Adrenal gland (tissue), 12 donors: Measurements from ENCODE around the gene ARAF. TPM values are rescaled to one million over a fixed set of nuclear protein-coding genes. Genes with fewer than 3 reads are reported as not detected.

Experiments used
- DNase-seq, 7 donors: peaks; one replicate each; pipeline ENCODE4 v3.0.0-alpha.2; 2019 to 2020
- H3K27ac ChIP-seq, 5 donors: fragments of 200-600 bp; sonication (generic) in 4 of 5; 1 replicate in 3 of 5; 2 replicates in 2 of 5; pipeline versions ENCODE4 v1.5.1 to v1.8.0; 2016 to 2020; ENCODE audit warnings: mild to moderate bottlenecking in 1 of 5
- H3K27me3 ChIP-seq: fragments of 200-600 bp; 2 replicates; pipeline ENCODE4 v1.8.0; 2021
- H3K36me3 ChIP-seq, 2 donors: fragments of 200-600 bp; replicated peaks in 1 of 2; 1 replicate in 1 of 2; 2 replicates in 1 of 2; pipeline versions ENCODE4 v1.5.1 to v1.8.0; 2018 to 2022
- H3K4me1 ChIP-seq, 2 donors: fragments of 200-600 bp; replicated peaks in 1 of 2; 1 replicate in 1 of 2; 2 replicates in 1 of 2; pipeline versions ENCODE4 v1.5.1 to v1.8.0; 2018 to 2021
- H3K4me3 ChIP-seq, 4 donors: fragments of 200-600 bp; sonication (generic) in 3 of 4; one replicate each; pipeline ENCODE4 v1.5.1; 2016 to 2018
- H3K9me3 ChIP-seq, 3 donors: fragments of 200-600 bp; sonication (generic) in 1 of 3; replicated peaks in 1 of 3; 1 replicate in 2 of 3; 2 replicates in 1 of 3; pipeline versions ENCODE4 v1.5.1 to v1.8.0; 2016 to 2021
- POLR2A ChIP-seq, 2 donors: fragments of 450-650 bp; IDR thresholded peaks; one replicate each; pipeline ENCODE4 v1.6.1; 2017; ENCODE audit warnings: antibody characterized with exemption in 2 of 2, mild to moderate bottlenecking in 2 of 2, moderate library complexity in 1 of 2
- WGBS, 4 donors: extraction: QIAGEN DNeasy Blood & Tissue Kit in 2 of 4; methylation state at CpG; one replicate each; pipeline versions ENCODE4 v1.1.5 to v1.1.7; 2013 to 2017; 5-methylcytosine and 5-hydroxymethylcytosine counted together
- intact Hi-C, 2 donors: fragments of 100-400 bp; cut with DNase I; formaldehyde crosslinking; loops; one replicate each; pipeline versions ENCODE4 v1.14.1 to v1.15.0; 2022 to 2023
- polyA plus RNA-seq, 3 donors: library from polyadenylated mRNA; stranded (reverse); fragments of 200-250 nt in 2 of 3; fragments of 350-450 nt in 1 of 3; fragmentation: Illumina TruSeq in 1 of 3; extraction: RNeasy Lipid Tissue Mini Kit (QIAGEN cat#74804) in 1 of 3; gene quantifications; one replicate each; pipeline ENCODE4 v1.2.3, GENCODE V29; 2013 to 2014
- total RNA-seq, 9 donors: library from RNA; depleted of rRNA in 4 of 9; stranded (reverse); fragments of >200 nt in 4 of 9; fragments of 120-200 nt in 1 of 9; fragmentation: NEBNext Ultra II Directional in 1 of 9; extraction: Animal tissue kit (Norgen Biotek cat#: 25700) in 1 of 9; gene quantifications; one replicate each; pipeline versions ENCODE4 v1.1.0 to v1.2.4, GENCODE V29; 2013 to 2023
- TF ChIP-seq, protein P1 (sequence below), 6 experiments: fragments of 450-650 bp in 4 of 6; fragments of 200-600 bp in 2 of 6; sonication (generic) in 1 of 6; IDR thresholded peaks; 1 replicate in 5 of 6; 2 replicates in 1 of 6; pipeline versions ENCODE4 v1.5.1 to v1.8.0; 2016 to 2021; ENCODE audit warnings: antibody characterized with exemption in 6 of 6, mild to moderate bottlenecking in 2 of 6, moderate library complexity in 1 of 6
- donor health status: healthy with polysubstance abuse.
- donor health status: Bipolar disorder and iron deficiency.
- donor health status: DM: yes; HTN: yes; CAD: no.
- donor health status: DM: no; HTN: no; CAD: no.
- donor health status: DM: no; HTN: no; CAD: no.
- donor health status: DM: yes; HTN: yes; CAD: no.

Gene ARAF
- total and polyA plus RNA-seq, 12 donors: 31.2 to 113 (median 64.2) TPM

DNA sequence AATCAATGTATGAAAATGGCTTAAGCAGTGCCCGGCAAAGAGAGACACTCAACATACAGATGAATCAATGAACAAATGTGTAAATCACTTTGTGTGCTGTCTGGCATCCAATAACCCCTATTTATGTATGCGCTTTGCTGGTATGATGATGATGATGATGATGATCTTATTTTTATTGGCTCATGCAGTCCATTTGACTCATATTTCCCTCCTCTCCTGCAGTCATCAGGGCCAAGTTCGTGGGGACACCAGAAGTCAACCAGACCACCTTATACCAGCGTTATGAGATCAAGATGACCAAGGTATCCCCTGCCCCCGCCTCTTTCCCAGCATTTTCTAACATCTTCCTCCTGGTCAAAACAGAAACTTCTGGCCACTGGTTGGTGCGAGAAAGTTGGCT lies 23.7 kb downstream of the ARAF start:
- no peaks in the 10 kb centered on the region for H3K9me3 ChIP-seq
- intact Hi-C loops: no loop called here
- peak in 1 of 7 donors; percentile 6 for DNase-seq
- TF ChIP-seq, protein P1, sequence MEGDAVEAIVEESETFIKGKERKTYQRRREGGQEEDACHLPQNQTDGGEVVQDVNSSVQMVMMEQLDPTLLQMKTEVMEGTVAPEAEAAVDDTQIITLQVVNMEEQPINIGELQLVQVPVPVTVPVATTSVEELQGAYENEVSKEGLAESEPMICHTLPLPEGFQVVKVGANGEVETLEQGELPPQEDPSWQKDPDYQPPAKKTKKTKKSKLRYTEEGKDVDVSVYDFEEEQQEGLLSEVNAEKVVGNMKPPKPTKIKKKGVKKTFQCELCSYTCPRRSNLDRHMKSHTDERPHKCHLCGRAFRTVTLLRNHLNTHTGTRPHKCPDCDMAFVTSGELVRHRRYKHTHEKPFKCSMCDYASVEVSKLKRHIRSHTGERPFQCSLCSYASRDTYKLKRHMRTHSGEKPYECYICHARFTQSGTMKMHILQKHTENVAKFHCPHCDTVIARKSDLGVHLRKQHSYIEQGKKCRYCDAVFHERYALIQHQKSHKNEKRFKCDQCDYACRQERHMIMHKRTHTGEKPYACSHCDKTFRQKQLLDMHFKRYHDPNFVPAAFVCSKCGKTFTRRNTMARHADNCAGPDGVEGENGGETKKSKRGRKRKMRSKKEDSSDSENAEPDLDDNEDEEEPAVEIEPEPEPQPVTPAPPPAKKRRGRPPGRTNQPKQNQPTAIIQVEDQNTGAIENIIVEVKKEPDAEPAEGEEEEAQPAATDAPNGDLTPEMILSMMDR (IDR thresholded peaks at IDR 0.05): no peak
- no peak for TF ChIP-seq POLR2A (IDR thresholded peaks at IDR 0.05)
- H3K27me3 ChIP-seq: no peaks in the 10 kb centered on the region
- 68 to 88% (median 79%) methylated on average over 6 of the region's 6 CpGs for WGBS, 4 donors
- H3K4me1 ChIP-seq: peaks cover 0 to 6% of the 10 kb centered on the region in 2 donors
- H3K36me3 ChIP-seq: peaks cover 0 to 11% of the 10 kb centered on the region in 2 donors
- H3K27ac ChIP-seq: no peak overlapping the region
- H3K4me3 ChIP-seq: no peak overlapping the region

DNA sequence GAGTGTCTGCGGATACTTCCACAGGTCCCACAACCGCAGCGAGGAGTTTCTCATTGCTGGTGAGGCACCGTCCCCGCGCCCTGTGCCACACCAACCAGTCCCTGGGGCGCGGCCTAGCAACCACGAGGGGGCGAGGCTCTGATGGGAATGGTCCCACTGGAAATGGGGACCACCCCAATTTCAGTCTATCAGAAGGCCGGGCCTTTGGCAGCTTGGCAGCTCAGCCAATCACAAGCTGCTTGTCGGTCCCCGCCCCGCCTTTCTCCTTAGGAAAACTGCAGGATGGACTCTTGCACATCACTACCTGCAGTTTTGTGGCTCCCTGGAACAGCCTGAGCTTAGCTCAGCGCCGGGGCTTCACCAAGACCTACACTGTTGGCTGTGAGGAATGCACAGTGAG lies 24.3 kb downstream of the ARAF start:
- 66 to 80% (median 73%) methylated on average over 7 to 16 of the region's 16 CpGs for WGBS, 4 donors
- peaks cover 0 to 6% of the 10 kb centered on the region in 2 donors for H3K4me1 ChIP-seq
- no peak for TF ChIP-seq POLR2A (IDR thresholded peaks at IDR 0.05)
- TF ChIP-seq, protein P1 (IDR thresholded peaks at IDR 0.05): no peak

DNA sequence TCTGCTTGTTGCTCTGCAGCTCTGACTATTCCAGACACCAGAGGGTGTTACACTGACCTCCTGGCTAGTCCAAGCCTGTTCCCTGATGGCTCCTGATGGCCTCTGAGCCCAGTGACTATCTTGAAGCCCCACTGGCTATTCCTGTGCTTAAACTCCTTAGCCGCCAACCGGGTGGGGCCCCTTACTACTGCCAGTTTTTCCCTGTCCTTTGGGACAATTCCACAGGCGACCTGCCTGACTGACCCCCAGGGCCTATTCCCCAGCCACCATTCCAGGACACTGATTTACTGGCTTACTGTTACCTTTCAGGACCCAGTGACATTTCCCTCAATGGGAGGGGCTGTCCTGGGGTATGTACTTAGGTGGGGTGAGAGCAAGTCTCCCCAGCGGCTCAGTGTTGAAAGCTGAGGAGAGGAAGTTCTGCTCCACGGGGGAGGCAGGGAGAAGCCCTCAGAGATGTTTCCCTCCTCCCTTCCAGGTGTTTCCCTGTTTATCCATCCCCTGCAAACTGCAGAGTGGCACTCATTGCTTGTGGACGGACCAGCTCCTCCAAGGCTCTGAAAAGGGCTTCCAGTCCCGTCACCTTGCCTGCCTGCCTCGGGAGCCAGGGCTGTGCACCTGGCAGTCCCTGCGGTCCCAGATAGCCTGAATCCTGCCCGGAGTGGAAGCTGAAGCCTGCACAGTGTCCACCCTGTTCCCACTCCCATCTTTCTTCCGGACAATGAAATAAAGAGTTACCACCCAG lies 25.2 kb downstream of the ARAF start:
- intact Hi-C loops: no loop called here
- WGBS, 4 donors: 73 to 91% (median 83%) methylated on average over 5 to 11 of the region's 11 CpGs
- no peaks in the 10 kb centered on the region for H3K27me3 ChIP-seq
- H3K4me1 ChIP-seq: peaks cover 0 to 6% of the 10 kb centered on the region in 2 donors
- peaks cover 0 to 11% of the 10 kb centered on the region in 2 donors for H3K36me3 ChIP-seq
- DNase-seq: no peak
- TF ChIP-seq, protein P1 (IDR thresholded peaks at IDR 0.05): no peak
- TF ChIP-seq POLR2A (IDR thresholded peaks at IDR 0.05): no peak
- no peak overlapping the region for H3K4me3 ChIP-seq
- H3K27ac ChIP-seq: peak overlapping the region in 1 of 5 donors; percentile 11
- H3K9me3 ChIP-seq: no peaks in the 10 kb centered on the region

More for the DNA sequence above, 24.3 kb downstream of the ARAF start:
- H3K36me3 ChIP-seq: peaks cover 0 to 11% of the 10 kb centered on the region in 2 donors
- H3K4me3 ChIP-seq: no peak overlapping the region
- no peak overlapping the region for H3K27ac ChIP-seq
- no peaks in the 10 kb centered on the region for H3K27me3 ChIP-seq
- H3K9me3 ChIP-seq: no peaks in the 10 kb centered on the region
- intact Hi-C loops: no loop called here
- peak in 1 of 7 donors; percentile 17 for DNase-seq

DNA sequence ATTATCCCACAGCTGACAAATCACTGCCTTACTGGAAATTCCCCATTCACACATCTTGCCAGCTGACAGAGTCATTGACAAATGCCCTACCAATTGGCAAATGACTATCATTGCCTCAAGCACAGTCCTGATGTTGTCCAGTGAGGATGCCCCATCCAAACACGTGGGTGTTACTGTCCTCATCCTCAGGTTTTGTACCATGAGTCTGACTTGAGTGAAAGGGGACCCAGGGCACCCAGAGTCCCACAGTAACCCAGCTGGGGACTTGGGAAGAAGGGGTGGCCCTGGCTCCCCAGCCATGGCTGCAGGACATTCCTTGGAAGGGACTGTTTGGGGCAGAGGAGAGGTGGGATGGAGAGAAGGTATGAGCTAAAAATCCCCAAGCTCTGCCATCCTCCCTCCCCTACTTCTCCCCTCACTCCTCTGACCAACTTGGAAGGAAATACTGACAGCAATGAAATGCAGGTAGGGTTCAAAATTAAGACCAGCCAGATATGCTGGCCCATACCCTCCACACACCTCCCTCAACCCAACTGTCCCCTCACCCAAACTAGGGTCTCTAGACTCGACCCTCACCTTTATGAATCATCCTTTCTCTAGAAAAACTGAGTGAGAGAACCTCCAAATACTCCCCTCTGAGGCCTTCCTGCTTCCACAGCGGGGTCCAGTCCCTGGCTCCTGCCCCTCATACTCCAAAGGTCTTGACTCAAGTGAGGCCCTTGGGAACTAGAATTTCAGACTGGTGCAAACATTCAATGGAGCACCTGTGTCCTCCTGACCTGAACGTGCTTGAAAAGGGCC lies 26.3 kb downstream of the ARAF start:
- DNase-seq: peak in 1 of 7 donors; percentile 48
- H3K4me1 ChIP-seq: peaks cover 0 to 6% of the 10 kb centered on the region in 2 donors
- no peaks in the 10 kb centered on the region for H3K27me3 ChIP-seq
- intact Hi-C loops: no loop called here
- H3K27ac ChIP-seq: no peak overlapping the region
- H3K4me3 ChIP-seq: no peak overlapping the region
- peaks cover 0 to 11% of the 10 kb centered on the region in 2 donors for H3K36me3 ChIP-seq
- no peaks in the 10 kb centered on the region for H3K9me3 ChIP-seq
- TF ChIP-seq POLR2A (IDR thresholded peaks at IDR 0.05): no peak
- TF ChIP-seq, protein P1 (IDR thresholded peaks at IDR 0.05): no peak
- WGBS, 4 donors: 49 to 75% (median 60%) methylated on average over 4 of the region's 4 CpGs
